Neural cell (in vitro differentiated cells): ENCODE data around the gene OSCP1. TPM values are rescaled to one million over a fixed set of nuclear protein-coding genes. Genes with fewer than 3 reads are reported as not detected.

Source experiments
- H2AFZ ChIP-seq: fragments of 200-600, 300-800 bp; sonication (generic), shearing (Covaris generic); 2 replicates; pipeline ENCODE4 v1.6.0; 2014; ENCODE audit warnings: low read depth, mild to moderate bottlenecking, antibody characterized with exemption, low read length, moderate library complexity
- H3F3A ChIP-seq: fragments of 200-600 bp; shearing (Covaris generic); 2 replicates; pipeline ENCODE4 v1.6.1; 2016; ENCODE audit warnings: mild to moderate bottlenecking, moderate library complexity, mixed read lengths, antibody characterized with exemption, low read length; ENCODE audit not compliant: insufficient read depth, poor library complexity, severe bottlenecking
- H3K27ac ChIP-seq: fragments of 200-600, 300-800 bp; sonication (generic), shearing (Covaris generic); 2 replicates; pipeline ENCODE4 v1.5.1; 2014; ENCODE audit warnings: mild to moderate bottlenecking, low read length, moderate library complexity
- H3K27me3 ChIP-seq: fragments of 300-800, 200-600 bp; sonication (generic), shearing (Covaris generic); 2 replicates; pipeline ENCODE4 v1.6.0; 2014; ENCODE audit warnings: mild to moderate bottlenecking, low read depth, low read length, moderate library complexity; ENCODE audit not compliant: insufficient read depth
- H3K36me3 ChIP-seq: fragments of 300-800, 200-600 bp; sonication (generic), shearing (Covaris generic); 2 replicates; pipeline ENCODE4 v1.5.1; 2014; ENCODE audit warnings: mild to moderate bottlenecking, antibody characterized with exemption, low read length, moderate library complexity; ENCODE audit not compliant: insufficient read depth
- H3K4me2 ChIP-seq: fragments of 300-800, 200-600 bp; sonication (generic), shearing (Covaris generic); 2 replicates; pipeline ENCODE4 v1.6.0; 2014; ENCODE audit warnings: mild to moderate bottlenecking, low read length
- H3K4me3 ChIP-seq: fragments of 300-800, 200-600 bp; sonication (generic), shearing (Covaris generic); 2 replicates; pipeline ENCODE4 v1.5.1; 2014; ENCODE audit warnings: mild to moderate bottlenecking, low read length, moderate library complexity
- H3K79me2 ChIP-seq: fragments of 200-600 bp; shearing (Covaris generic); replicated peaks from 2 replicates; pipeline ENCODE4 v1.6.0; 2014; ENCODE audit warnings: mild to moderate bottlenecking, low read length, moderate library complexity; ENCODE audit not compliant: insufficient read depth
- H3K9ac ChIP-seq: fragments of 300-800, 200-600 bp; sonication (generic), shearing (Covaris generic); 2 replicates; pipeline ENCODE4 v1.6.1; 2016; ENCODE audit warnings: mild to moderate bottlenecking, low read length, mixed read lengths
- H3K9me2 ChIP-seq: fragments of 200-600 bp; shearing (Covaris generic); 2 replicates; pipeline ENCODE4 v1.6.1; 2016; ENCODE audit warnings: mild to moderate bottlenecking, low read length, mixed read lengths; ENCODE audit not compliant: insufficient read depth
- H3K9me3 ChIP-seq: fragments of 200-600, 300-800 bp; sonication (generic), shearing (Covaris generic); 2 replicates; pipeline ENCODE4 v1.6.1; 2016; ENCODE audit warnings: mild to moderate bottlenecking, mixed run types, low read length, moderate library complexity, mixed read lengths
- H4K20me1 ChIP-seq: fragments of 200-600 bp; shearing (Covaris generic); 2 replicates; pipeline ENCODE4 v1.6.1; 2016; ENCODE audit warnings: mild to moderate bottlenecking, mixed run types; ENCODE audit not compliant: insufficient read depth
- EP300 ChIP-seq: fragments of 450-650 bp; conservative IDR thresholded peaks from 2 replicates; pipeline ENCODE4 v1.6.1; 2014; ENCODE audit warnings: antibody characterized with exemption, mild to moderate bottlenecking, moderate library complexity; ENCODE audit not compliant: poor library complexity, severe bottlenecking
- EZH2 ChIP-seq: fragments of 200-600, 300-800 bp; shearing (Covaris generic), sonication (generic); IDR thresholded peaks from 2 replicates; pipeline ENCODE4 v1.6.1; 2014; ENCODE audit warnings: antibody characterized with exemption, low read length, borderline replicate concordance, mild to moderate bottlenecking; ENCODE audit not compliant: insufficient read depth, poor library complexity, severe bottlenecking
- MXI1 ChIP-seq: fragments of 450-650 bp; conservative IDR thresholded peaks from 2 replicates; pipeline ENCODE4 v1.6.1; 2014; ENCODE audit warnings: antibody characterized with exemption, mild to moderate bottlenecking; ENCODE audit not compliant: poor library complexity, severe bottlenecking
- POLR2AphosphoS5 ChIP-seq: IDR thresholded peaks from 2 replicates; pipeline ENCODE4 v1.6.1; 2012
- RAD21 ChIP-seq: fragments of 450-650 bp; conservative IDR thresholded peaks from 2 replicates; pipeline ENCODE4 v1.6.1; 2014; ENCODE audit warnings: antibody characterized with exemption, mild to moderate bottlenecking, moderate library complexity
- SMC3 ChIP-seq: fragments of 450-650 bp; conservative IDR thresholded peaks from 2 replicates; pipeline ENCODE4 v1.6.1; 2014; ENCODE audit warnings: antibody characterized with exemption, mild to moderate bottlenecking, moderate library complexity; ENCODE audit not compliant: poor library complexity
- TAF1 ChIP-seq: IDR thresholded peaks from 2 replicates; pipeline ENCODE4 v1.6.1; 2012; ENCODE audit warnings: low read depth
- polyA plus RNA-seq: library from polyadenylated mRNA; depleted of rRNA; stranded (reverse); fragments of >200 nt; gene quantifications from 2 replicates; pipeline ENCODE4 v1.2.3, GENCODE V29; 2014
- TF ChIP-seq, protein P1 (sequence below): fragments of 450-650 bp; IDR thresholded peaks from 2 replicates; pipeline ENCODE4 v1.5.1; 2014; ENCODE audit warnings: antibody characterized with exemption, mild to moderate bottlenecking, moderate library complexity; ENCODE audit not compliant: poor library complexity, severe bottlenecking
- TF ChIP-seq, protein P2 (sequence below): IDR thresholded peaks from 2 replicates; pipeline ENCODE4 v1.6.1; 2012; ENCODE audit warnings: borderline replicate concordance

OSCP1 gene
- polyA plus RNA-seq, 1 donor from 2014 or later, result 20.7 TPM

DNA sequence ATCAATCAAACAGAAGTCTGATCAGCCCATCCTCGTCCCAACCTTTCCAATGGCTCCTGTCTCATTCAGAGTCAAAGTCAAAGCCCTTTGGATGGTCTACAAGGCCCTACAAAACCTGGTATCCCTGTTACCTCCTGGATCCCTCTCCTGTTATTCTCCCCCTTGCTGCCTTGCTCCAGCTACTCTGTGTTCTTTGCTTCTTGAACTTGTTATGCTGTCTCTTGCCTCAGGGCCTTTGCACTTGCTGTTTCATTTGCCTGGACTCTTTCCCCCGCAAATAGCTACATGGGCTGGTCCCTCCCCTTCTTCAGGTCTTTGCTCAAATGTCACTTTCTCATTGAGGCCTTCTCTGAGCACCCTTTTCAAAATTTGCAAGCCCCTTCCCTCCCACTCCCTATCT lies 33.8 kb upstream of the OSCP1 start:
- H2AFZ ChIP-seq, result no peak overlapping the region
- H3K4me2 ChIP-seq, result no peak overlapping the region
- H3K9me2 ChIP-seq, result no peaks in the 10 kb centered on the region
- no peak overlapping the region for H3K27ac ChIP-seq
- no peaks in the 10 kb centered on the region for H3K9me3 ChIP-seq
- H4K20me1 ChIP-seq, result no peaks in the 10 kb centered on the region
- no peak overlapping the region for H3K9ac ChIP-seq
- no peaks in the 10 kb centered on the region for H3K79me2 ChIP-seq
- no peaks in the 10 kb centered on the region for H3K27me3 ChIP-seq
- no peak overlapping the region for H3K4me3 ChIP-seq
- no peaks in the 10 kb centered on the region for H3K36me3 ChIP-seq
- TF ChIP-seq, protein P1, sequence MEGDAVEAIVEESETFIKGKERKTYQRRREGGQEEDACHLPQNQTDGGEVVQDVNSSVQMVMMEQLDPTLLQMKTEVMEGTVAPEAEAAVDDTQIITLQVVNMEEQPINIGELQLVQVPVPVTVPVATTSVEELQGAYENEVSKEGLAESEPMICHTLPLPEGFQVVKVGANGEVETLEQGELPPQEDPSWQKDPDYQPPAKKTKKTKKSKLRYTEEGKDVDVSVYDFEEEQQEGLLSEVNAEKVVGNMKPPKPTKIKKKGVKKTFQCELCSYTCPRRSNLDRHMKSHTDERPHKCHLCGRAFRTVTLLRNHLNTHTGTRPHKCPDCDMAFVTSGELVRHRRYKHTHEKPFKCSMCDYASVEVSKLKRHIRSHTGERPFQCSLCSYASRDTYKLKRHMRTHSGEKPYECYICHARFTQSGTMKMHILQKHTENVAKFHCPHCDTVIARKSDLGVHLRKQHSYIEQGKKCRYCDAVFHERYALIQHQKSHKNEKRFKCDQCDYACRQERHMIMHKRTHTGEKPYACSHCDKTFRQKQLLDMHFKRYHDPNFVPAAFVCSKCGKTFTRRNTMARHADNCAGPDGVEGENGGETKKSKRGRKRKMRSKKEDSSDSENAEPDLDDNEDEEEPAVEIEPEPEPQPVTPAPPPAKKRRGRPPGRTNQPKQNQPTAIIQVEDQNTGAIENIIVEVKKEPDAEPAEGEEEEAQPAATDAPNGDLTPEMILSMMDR, result no peak
- TF ChIP-seq TAF1, result no peak
- TF ChIP-seq, protein P2, sequence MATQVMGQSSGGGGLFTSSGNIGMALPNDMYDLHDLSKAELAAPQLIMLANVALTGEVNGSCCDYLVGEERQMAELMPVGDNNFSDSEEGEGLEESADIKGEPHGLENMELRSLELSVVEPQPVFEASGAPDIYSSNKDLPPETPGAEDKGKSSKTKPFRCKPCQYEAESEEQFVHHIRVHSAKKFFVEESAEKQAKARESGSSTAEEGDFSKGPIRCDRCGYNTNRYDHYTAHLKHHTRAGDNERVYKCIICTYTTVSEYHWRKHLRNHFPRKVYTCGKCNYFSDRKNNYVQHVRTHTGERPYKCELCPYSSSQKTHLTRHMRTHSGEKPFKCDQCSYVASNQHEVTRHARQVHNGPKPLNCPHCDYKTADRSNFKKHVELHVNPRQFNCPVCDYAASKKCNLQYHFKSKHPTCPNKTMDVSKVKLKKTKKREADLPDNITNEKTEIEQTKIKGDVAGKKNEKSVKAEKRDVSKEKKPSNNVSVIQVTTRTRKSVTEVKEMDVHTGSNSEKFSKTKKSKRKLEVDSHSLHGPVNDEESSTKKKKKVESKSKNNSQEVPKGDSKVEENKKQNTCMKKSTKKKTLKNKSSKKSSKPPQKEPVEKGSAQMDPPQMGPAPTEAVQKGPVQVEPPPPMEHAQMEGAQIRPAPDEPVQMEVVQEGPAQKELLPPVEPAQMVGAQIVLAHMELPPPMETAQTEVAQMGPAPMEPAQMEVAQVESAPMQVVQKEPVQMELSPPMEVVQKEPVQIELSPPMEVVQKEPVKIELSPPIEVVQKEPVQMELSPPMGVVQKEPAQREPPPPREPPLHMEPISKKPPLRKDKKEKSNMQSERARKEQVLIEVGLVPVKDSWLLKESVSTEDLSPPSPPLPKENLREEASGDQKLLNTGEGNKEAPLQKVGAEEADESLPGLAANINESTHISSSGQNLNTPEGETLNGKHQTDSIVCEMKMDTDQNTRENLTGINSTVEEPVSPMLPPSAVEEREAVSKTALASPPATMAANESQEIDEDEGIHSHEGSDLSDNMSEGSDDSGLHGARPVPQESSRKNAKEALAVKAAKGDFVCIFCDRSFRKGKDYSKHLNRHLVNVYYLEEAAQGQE, result no peak
- TF ChIP-seq EZH2, result no peak
- no peak for TF ChIP-seq SMC3
- TF ChIP-seq MXI1, result no peak
- H3F3A ChIP-seq, result no peaks in the 10 kb centered on the region

DNA sequence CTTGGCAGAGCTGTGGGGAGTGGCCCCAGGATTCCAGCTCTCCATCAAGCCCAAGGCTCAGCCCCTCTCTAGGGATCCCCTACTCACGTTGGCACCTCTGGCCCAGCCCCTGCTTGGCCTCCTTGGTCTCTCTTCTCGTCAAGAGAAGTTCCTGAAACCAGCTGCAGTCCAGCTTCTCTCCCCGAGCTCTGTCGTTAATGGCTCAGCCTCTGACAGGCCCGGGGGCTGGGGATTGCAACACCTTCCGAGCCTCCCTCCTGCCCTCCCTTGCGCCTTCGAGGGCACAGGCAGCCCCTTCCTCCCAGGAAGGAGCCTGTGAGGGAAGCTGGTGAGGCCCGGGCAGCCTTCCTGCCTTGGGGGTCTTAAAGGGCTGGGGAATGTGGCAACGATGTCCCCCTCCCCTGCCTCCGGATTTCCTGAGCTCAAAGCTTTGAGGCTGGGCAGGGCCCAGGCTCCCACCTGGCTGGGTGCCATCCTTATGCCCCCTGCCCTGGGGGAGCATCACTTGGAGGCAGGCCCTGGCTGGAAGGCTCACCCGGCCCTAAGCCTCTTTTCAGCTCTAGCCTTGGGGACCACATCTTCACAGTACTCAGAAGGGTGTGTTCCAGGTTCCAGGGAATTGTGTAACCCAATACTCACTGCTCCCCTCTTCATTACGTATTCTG lies 32.6 kb upstream of the OSCP1 start, which contains the start of gene CSF3R:
Gene CSF3R, minus strand, starts transcription at position 190 of the 665 bp plus-strand sequence. CDS start 3,417 bp downstream, outside the sequence.
- H3K9me2 ChIP-seq, result no peaks in the 10 kb centered on the region
- no peak within 1 kb of the TSS for H3K27ac ChIP-seq
- H3K79me2 ChIP-seq, result no peaks in the 10 kb centered on the region
- no peak within 1 kb of the TSS for H2AFZ ChIP-seq
- no peak within 1 kb of the TSS for H3K4me2 ChIP-seq
- no peaks in the 10 kb centered on the region for H3K27me3 ChIP-seq
- no peaks in the 10 kb centered on the region for H3F3A ChIP-seq
- no peaks in the 10 kb centered on the region for H3K9me3 ChIP-seq
- no peak for TF ChIP-seq SMC3
- no peak for TF ChIP-seq RAD21
- TF ChIP-seq TAF1, result no peak
- TF ChIP-seq EP300, result no peak
- TF ChIP-seq, protein P2, result no peak
- no peak for TF ChIP-seq POLR2AphosphoS5
- TF ChIP-seq MXI1, result no peak
- TF ChIP-seq, protein P1, result no peak
- no peaks in the 10 kb centered on the region for H3K36me3 ChIP-seq
- H4K20me1 ChIP-seq, result no peaks in the 10 kb centered on the region
- no peak within 1 kb of the TSS for H3K9ac ChIP-seq
- H3K4me3 ChIP-seq, result no peak within 1 kb of the TSS
